Activated CD4-positive, alpha-beta memory T cell treated with anti-CD3 and anti-CD28 coated beads, Interleukin-2, amount 10 ng/mL, durations not matched to agents 7 days and 5 days (primary cell): ENCODE results near the gene DGKH. TPM values are rescaled to one million over a fixed set of nuclear protein-coding genes. Genes with fewer than 3 reads are reported as not detected.
"Not testable (repeated sequence)": the region's sequence is repeated elsewhere in the genome, so short reads cannot be mapped to it uniquely, and the experiment has no call there.

Experiments used
- CTCF ChIA-PET: fragments of 350-600 bp; sonication (Branson Sonifier 250); formaldehyde crosslinking; loops from one replicate; lab custom pipeline; 2021; ENCODE audit warnings: antibody characterized with exemption, inconsistent platforms; lab: Charles Lee
- POLR2A ChIA-PET: fragments of 350-600 bp; sonication (Branson Sonifier 250); formaldehyde crosslinking; loops from one replicate; lab custom pipeline; 2021; ENCODE audit warnings: antibody characterized with exemption; lab: Charles Lee
- DNase-seq: peaks from one replicate; pipeline ENCODE4 v3.0.0-alpha.2; 2020
- H3K27ac Mint-ChIP-seq: one replicate; pipeline ENCODE4 v1.8.0; 2021; ENCODE audit warnings: mild to moderate bottlenecking, mixed read lengths
- H3K27me3 Mint-ChIP-seq: one replicate; pipeline ENCODE4 v1.8.0; 2021; ENCODE audit warnings: mixed read lengths
- H3K36me3 Mint-ChIP-seq: one replicate; pipeline ENCODE4 v1.8.0; 2021; ENCODE audit warnings: low read depth, mixed read lengths
- H3K4me1 Mint-ChIP-seq: one replicate; pipeline ENCODE4 v1.8.0; 2021; ENCODE audit warnings: mixed read lengths
- H3K4me3 Mint-ChIP-seq: one replicate; pipeline ENCODE4 v1.8.0; 2021; ENCODE audit warnings: mild to moderate bottlenecking, mixed read lengths
- H3K9me3 Mint-ChIP-seq: one replicate; pipeline ENCODE4 v1.8.0; 2021; ENCODE audit warnings: mixed read lengths
- total RNA-seq, 2 experiments: library from RNA; stranded (reverse); gene quantifications; one replicate each; pipeline ENCODE4 v1.2.3, GENCODE V29; 2021

Gene DGKH
- total RNA-seq, 2 experiments from 2014 or later = 20.4 to 21.1 TPM

GRCh38 chr13:42064966-42065365 lies 16.5 kb downstream of the DGKH start:
- Mint-ChIP-seq H3K4me3 (no peak overlapping the region), H3K27me3 (no peaks in the 10 kb centered on the region), H3K4me1 (peaks cover 4% of the 10 kb centered on the region), H3K27ac (no peak overlapping the region), H3K9me3 (no peaks in the 10 kb centered on the region), H3K36me3 (peaks cover 48% of the 10 kb centered on the region)
- CTCF ChIA-PET = no interaction called here
- POLR2A ChIA-PET = no interaction called here
- DNase-seq = no peak

- H3K4me1 Mint-ChIP-seq = peaks cover 4% of the 10 kb centered on the region
- H3K4me3 Mint-ChIP-seq = no peak overlapping the region
- POLR2A ChIA-PET = no interaction called here
- H3K36me3 Mint-ChIP-seq = peaks cover 48% of the 10 kb centered on the region
- no peaks in the 10 kb centered on the region for H3K9me3 Mint-ChIP-seq
- no peak for DNase-seq
- no peak overlapping the region for H3K27ac Mint-ChIP-seq
- CTCF ChIA-PET = no interaction called here
- no peaks in the 10 kb centered on the region for H3K27me3 Mint-ChIP-seq
These were observed 17.0 kb downstream of the DGKH start for GRCh38 chr13:42065414-42065813.

GRCh38 chr13:42066542-42066941 lies 18.1 kb downstream of the DGKH start:
- ChIA-PET POLR2A (no interaction called here), CTCF (no interaction called here)
- H3K9me3 Mint-ChIP-seq = no peaks in the 10 kb centered on the region
- H3K4me3 Mint-ChIP-seq = no peak overlapping the region
- H3K36me3 Mint-ChIP-seq = peaks cover 50% of the 10 kb centered on the region
- no peak for DNase-seq
- H3K27me3 Mint-ChIP-seq = no peaks in the 10 kb centered on the region
- peaks cover 10% of the 10 kb centered on the region for H3K4me1 Mint-ChIP-seq
- H3K27ac Mint-ChIP-seq = no peak overlapping the region

GRCh38 chr13:42068886-42069285 lies 20.4 kb downstream of the DGKH start:
- CTCF ChIA-PET = no interaction called here
- POLR2A ChIA-PET = no interaction called here
- Mint-ChIP-seq H3K36me3 (peaks cover 49% of the 10 kb centered on the region), H3K9me3 (no peaks in the 10 kb centered on the region), H3K27me3 (no peaks in the 10 kb centered on the region), H3K4me1 (peaks cover 14% of the 10 kb centered on the region), H3K27ac (no peak overlapping the region), H3K4me3 (no peak overlapping the region)
- DNase-seq = no peak

- H3K27ac Mint-ChIP-seq, H3K4me1 Mint-ChIP-seq, CTCF ChIA-PET, H3K9me3 Mint-ChIP-seq, DNase-seq, H3K4me3 Mint-ChIP-seq, H3K27me3 Mint-ChIP-seq: not testable (repeated sequence)
- H3K36me3 Mint-ChIP-seq = peaks cover 41% of the 10 kb centered on the region
- POLR2A ChIA-PET = interaction anchor here (1.0 kb wide), 1 partner anchor 10 kb away, joined by 3 read pairs; no protein-coding TSS in a partner anchor
These were observed 22.2 kb downstream of the DGKH start for GRCh38 chr13:42070599-42070998.

GRCh38 chr13:42071179-42071578 lies 22.7 kb downstream of the DGKH start:
- H3K27me3 Mint-ChIP-seq, POLR2A ChIA-PET, DNase-seq, CTCF ChIA-PET, H3K4me3 Mint-ChIP-seq, H3K4me1 Mint-ChIP-seq, H3K27ac Mint-ChIP-seq, H3K9me3 Mint-ChIP-seq: not testable (repeated sequence)
- H3K36me3 Mint-ChIP-seq = peaks cover 38% of the 10 kb centered on the region

- ChIA-PET POLR2A (no interaction called here), CTCF (no interaction called here)
- DNase-seq = no peak
- Mint-ChIP-seq H3K9me3 (no peaks in the 10 kb centered on the region), H3K4me1 (peaks cover 9% of the 10 kb centered on the region), H3K27ac (no peak overlapping the region), H3K36me3 (peaks cover 33% of the 10 kb centered on the region), H3K4me3 (no peak overlapping the region), H3K27me3 (no peaks in the 10 kb centered on the region)
These were observed 23.4 kb downstream of the DGKH start for GRCh38 chr13:42071672-42072419.

GRCh38 chr13:42073683-42074082 lies 25.2 kb downstream of the DGKH start:
- peaks cover 31% of the 10 kb centered on the region for H3K36me3 Mint-ChIP-seq
- no peaks in the 10 kb centered on the region for H3K9me3 Mint-ChIP-seq
- H3K4me3 Mint-ChIP-seq = no peak overlapping the region
- ChIA-PET POLR2A (no interaction called here), CTCF (no interaction called here)
- H3K4me1 Mint-ChIP-seq = peaks cover 9% of the 10 kb centered on the region
- H3K27ac Mint-ChIP-seq = no peak overlapping the region
- DNase-seq = no peak
- H3K27me3 Mint-ChIP-seq = no peaks in the 10 kb centered on the region

- Mint-ChIP-seq H3K36me3 (peaks cover 14% of the 10 kb centered on the region), H3K4me1 (peaks cover 9% of the 10 kb centered on the region), H3K27ac (no peak overlapping the region), H3K4me3 (no peak overlapping the region), H3K27me3 (no peaks in the 10 kb centered on the region), H3K9me3 (no peaks in the 10 kb centered on the region)
- POLR2A ChIA-PET = no interaction called here
- DNase-seq = no peak
- CTCF ChIA-PET = no interaction called here
These were observed 27.1 kb downstream of the DGKH start for GRCh38 chr13:42075517-42075916.

GRCh38 chr13:42076309-42076713 lies 27.9 kb downstream of the DGKH start:
- ChIA-PET CTCF (no interaction called here), POLR2A (interaction anchor here (1.1 kb wide), 1 partner anchor 46 kb away, joined by 3 read pairs; no protein-coding TSS in a partner anchor)
- Mint-ChIP-seq H3K27ac (no peak overlapping the region), H3K4me3 (no peak overlapping the region), H3K36me3 (peaks cover 8% of the 10 kb centered on the region), H3K4me1 (peaks cover 6% of the 10 kb centered on the region), H3K9me3 (no peaks in the 10 kb centered on the region), H3K27me3 (no peaks in the 10 kb centered on the region)
- no peak for DNase-seq

GRCh38 chr13:42078128-42078808 lies 29.8 kb downstream of the DGKH start:
- H3K4me1 Mint-ChIP-seq = peaks cover 4% of the 10 kb centered on the region
- ChIA-PET POLR2A (no interaction called here), CTCF (no interaction called here)
- no peaks in the 10 kb centered on the region for H3K27me3 Mint-ChIP-seq
- no peak overlapping the region for H3K4me3 Mint-ChIP-seq
- peaks cover 21% of the 10 kb centered on the region for H3K36me3 Mint-ChIP-seq
- DNase-seq = no peak
- H3K27ac Mint-ChIP-seq = no peak overlapping the region
- peaks cover 2% of the 10 kb centered on the region for H3K9me3 Mint-ChIP-seq

- H3K4me3 Mint-ChIP-seq = no peak overlapping the region
- peaks cover 5% of the 10 kb centered on the region for H3K4me1 Mint-ChIP-seq
- no peak for DNase-seq
- POLR2A ChIA-PET = no interaction called here
- peaks cover 36% of the 10 kb centered on the region for H3K36me3 Mint-ChIP-seq
- no peak overlapping the region for H3K27ac Mint-ChIP-seq
- H3K27me3 Mint-ChIP-seq = no peaks in the 10 kb centered on the region
- CTCF ChIA-PET = no interaction called here
- H3K9me3 Mint-ChIP-seq = peaks cover 2% of the 10 kb centered on the region
These were observed 34.8 kb downstream of the DGKH start for GRCh38 chr13:42083138-42083770.

- peaks cover 36% of the 10 kb centered on the region for H3K36me3 Mint-ChIP-seq
- H3K27ac Mint-ChIP-seq = no peak overlapping the region
- H3K4me3 Mint-ChIP-seq = no peak overlapping the region
- CTCF ChIA-PET = no interaction called here
- H3K4me1 Mint-ChIP-seq = peaks cover 5% of the 10 kb centered on the region
- peaks cover 2% of the 10 kb centered on the region for H3K9me3 Mint-ChIP-seq
- POLR2A ChIA-PET = no interaction called here
- no peak for DNase-seq
- H3K27me3 Mint-ChIP-seq = no peaks in the 10 kb centered on the region
These were observed 36.3 kb downstream of the DGKH start for GRCh38 chr13:42084722-42085121.
